GM12865 (cell line): ENCODE data around the gene PMIS2.

Experiments used
- DNase-seq: peaks from one replicate; pipeline ENCODE4 v3.0.0; 2010; ENCODE audit warnings: low read depth
- H3K4me3 ChIP-seq: 2 replicates; pipeline ENCODE4 v1.5.1; 2011; ENCODE audit warnings: mild to moderate bottlenecking, low read depth, low read length, control low read depth
- CTCF ChIP-seq: IDR thresholded peaks from 2 replicates; pipeline ENCODE4 v1.5.1; 2011; ENCODE audit warnings: low read length, control low read depth, low read depth, inconsistent platforms; ENCODE audit not compliant: insufficient read depth; ENCODE audit errors: missing control alignments

PMIS2 gene

DNA sequence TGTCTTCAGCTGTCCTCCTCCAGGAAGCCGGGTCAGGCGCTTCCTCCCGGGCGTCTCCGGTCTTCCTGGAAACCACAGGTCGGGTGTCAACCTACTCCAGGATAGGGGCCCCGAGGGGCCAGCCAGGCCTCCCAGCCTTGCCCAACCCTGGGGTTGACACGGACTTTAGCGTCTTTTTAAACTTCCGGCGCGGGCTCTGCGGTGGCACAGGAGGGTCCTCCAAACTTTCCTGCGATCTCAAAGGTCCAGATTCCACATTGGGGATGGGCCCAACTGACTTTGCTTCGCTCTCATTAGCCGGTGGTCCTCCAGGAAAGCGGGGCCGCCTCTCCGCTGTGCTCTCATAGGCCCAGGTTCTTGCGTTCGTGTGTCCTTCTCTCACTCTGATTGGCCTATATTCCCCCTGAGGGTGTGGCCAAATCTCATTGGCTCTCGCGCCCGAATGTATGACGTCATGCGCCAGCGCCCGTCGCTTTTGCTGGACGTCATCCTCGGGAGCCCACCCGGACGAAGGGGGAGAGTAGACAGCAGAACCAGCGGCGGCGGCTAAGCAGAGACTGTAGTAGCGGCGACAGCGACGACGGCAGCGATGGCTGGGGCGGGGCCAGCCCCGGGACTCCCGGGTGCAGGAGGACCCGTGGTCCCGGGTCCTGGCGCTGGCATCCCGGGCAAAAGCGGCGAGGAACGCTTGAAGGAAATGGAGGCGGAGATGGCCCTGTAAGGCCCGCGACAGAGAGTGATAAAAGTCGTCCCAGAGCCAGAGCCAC is 42.8 kb downstream of the PMIS2 start, which contains the start of gene RBM42:
Gene RBM42, plus strand, starts transcription at position 472 of the 767 bp plus-strand sequence. Its CDS starts 118 bp downstream, at position 590.
- DNase-seq, result peak; percentile 99
- peak within 1 kb of the TSS; percentile 75 for H3K4me3 ChIP-seq
- TF ChIP-seq CTCF, result no peak

DNA sequence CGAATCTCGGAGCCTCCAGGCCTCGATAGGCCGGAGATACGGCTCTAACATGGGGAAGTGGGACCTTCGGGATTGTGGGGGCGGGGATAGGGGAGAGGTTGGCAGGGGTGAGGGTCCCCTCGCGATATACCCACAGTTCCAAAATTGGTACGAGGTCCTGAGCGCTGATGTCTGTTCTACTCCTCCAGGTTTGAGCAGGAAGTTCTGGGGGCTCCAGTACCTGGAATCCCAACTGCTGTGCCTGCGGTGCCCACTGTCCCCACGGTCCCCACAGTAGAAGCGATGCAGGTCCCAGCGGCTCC is 43.3 kb downstream of the PMIS2 start:
- peak overlapping the region; percentile 74 for H3K4me3 ChIP-seq
- no peak for DNase-seq
- no peak for TF ChIP-seq CTCF

- no peak overlapping the region for H3K4me3 ChIP-seq
- DNase-seq, result no peak
- no peak for TF ChIP-seq CTCF
Measured at GRCh38 chr19:35633727-35634440, 47.9 kb downstream of the PMIS2 start.

GRCh38 chr19:35636651-35637050 is 50.7 kb downstream of the PMIS2 start:
- DNase-seq, result no peak
- H3K4me3 ChIP-seq, result no peak overlapping the region
- TF ChIP-seq CTCF, result no peak
